RWPE2 (cell line): ENCODE measurements around the gene VWA3A.

Experiments used
- ATAC-seq: fragments of 200-7000 bp; cut with Tn5 transposase; 3 replicates; pipeline ENCODE4 v1.9.1; 2021; ENCODE audit warnings: low read depth
- DNase-seq: peaks from one replicate; pipeline ENCODE4 v3.0.0-alpha.2; 2020; ENCODE audit warnings: low spot score
- H3K27ac ChIP-seq: fragments of 450-650 bp; 2 replicates; pipeline ENCODE4 v1.5.1; 2017; ENCODE audit warnings: mild to moderate bottlenecking; ENCODE audit not compliant: poor library complexity, severe bottlenecking
- H3K27me3 ChIP-seq: fragments of 250-450 bp; sonication (Bioruptor Pico); 2 replicates; pipeline ENCODE4 v1.5.1; 2021; ENCODE audit warnings: mild to moderate bottlenecking, moderate library complexity; ENCODE audit not compliant: insufficient read depth, poor library complexity, severe bottlenecking
- H3K36me3 ChIP-seq: fragments of 250-450 bp; sonication (Bioruptor Pico); 2 replicates; pipeline ENCODE4 v1.5.1; 2020; ENCODE audit warnings: low read depth, mild to moderate bottlenecking, moderate library complexity
- H3K4me1 ChIP-seq: fragments of 250-450 bp; sonication (Bioruptor Pico); 2 replicates; pipeline ENCODE4 v1.5.1; 2021; ENCODE audit warnings: mild to moderate bottlenecking, moderate library complexity; ENCODE audit not compliant: insufficient read depth, poor library complexity, severe bottlenecking
- H3K4me3 ChIP-seq: fragments of 250-450 bp; sonication (Bioruptor Pico); 2 replicates; pipeline ENCODE4 v1.5.1; 2021; ENCODE audit warnings: mild to moderate bottlenecking, moderate library complexity; ENCODE audit not compliant: severe bottlenecking
- H3K9me3 ChIP-seq: fragments of 250-450 bp; sonication (Bioruptor Pico); 2 replicates; pipeline ENCODE4 v1.5.1; 2021; ENCODE audit warnings: mild to moderate bottlenecking, moderate library complexity; ENCODE audit not compliant: severe bottlenecking
- CTCF ChIP-seq: fragments of 450-650 bp; IDR thresholded peaks from one replicate; pipeline ENCODE4 v1.5.1; 2017; ENCODE audit warnings: mild to moderate bottlenecking, moderate library complexity; ENCODE audit not compliant: poor library complexity, severe bottlenecking

VWA3A gene

GRCh38 chr16:22116095-22116700 lies 23.9 kb downstream of the VWA3A start:
- peaks cover 7% of the 10 kb centered on the region for H3K4me1 ChIP-seq

GRCh38 chr16:22117609-22118008 lies 25.3 kb downstream of the VWA3A start:
- no peak for TF ChIP-seq CTCF
- Histone ChIP-seq H3K9me3 (no peaks in the 10 kb centered on the region), H3K4me3 (no peak overlapping the region), H3K36me3 (no peaks in the 10 kb centered on the region), H3K27me3 (no peaks in the 10 kb centered on the region), H3K4me1 (peaks cover 7% of the 10 kb centered on the region), H3K27ac (no peak overlapping the region)
- DNase-seq (no peak), ATAC-seq (peak; percentile 85)

More at GRCh38 chr16:22116095-22116700, 23.9 kb downstream of the VWA3A start:
- ATAC-seq (no peak), DNase-seq (no peak)
- Histone ChIP-seq H3K36me3 (no peaks in the 10 kb centered on the region), H3K9me3 (no peaks in the 10 kb centered on the region), H3K4me3 (no peak overlapping the region), H3K27me3 (no peaks in the 10 kb centered on the region), H3K27ac (no peak overlapping the region)
- TF ChIP-seq CTCF: no peak

- Histone ChIP-seq H3K4me3 (no peak overlapping the region), H3K9me3 (no peaks in the 10 kb centered on the region), H3K36me3 (no peaks in the 10 kb centered on the region), H3K27ac (no peak overlapping the region), H3K4me1 (peaks cover 7% of the 10 kb centered on the region), H3K27me3 (no peaks in the 10 kb centered on the region)
- ATAC-seq (no peak), DNase-seq (no peak)
- no peak for TF ChIP-seq CTCF
Measured at GRCh38 chr16:22120440-22120839, 28.1 kb downstream of the VWA3A start.

- DNase-seq: no peak
- H3K4me3 ChIP-seq: no peak overlapping the region
- TF ChIP-seq CTCF: no peak
- no peak for ATAC-seq
- no peak overlapping the region for H3K27ac ChIP-seq
- no peaks in the 10 kb centered on the region for H3K9me3 ChIP-seq
- no peaks in the 10 kb centered on the region for H3K36me3 ChIP-seq
- H3K4me1 ChIP-seq: peaks cover 7% of the 10 kb centered on the region
- H3K27me3 ChIP-seq: no peaks in the 10 kb centered on the region
Measured at GRCh38 chr16:22122239-22122638, 29.9 kb downstream of the VWA3A start.

- no peaks in the 10 kb centered on the region for H3K9me3 ChIP-seq
- no peak overlapping the region for H3K27ac ChIP-seq
- no peak overlapping the region for H3K4me3 ChIP-seq
- H3K27me3 ChIP-seq: no peaks in the 10 kb centered on the region
- no peaks in the 10 kb centered on the region for H3K36me3 ChIP-seq
- ATAC-seq (no peak), DNase-seq (no peak)
- TF ChIP-seq CTCF: no peak
- no peaks in the 10 kb centered on the region for H3K4me1 ChIP-seq
Measured at GRCh38 chr16:22123146-22123545, 30.8 kb downstream of the VWA3A start.
